ENCODE results near the gene LRRC8D. TPM values are rescaled to one million over a fixed set of nuclear protein-coding genes. Genes with fewer than 3 reads are reported as not detected.

Gene LRRC8D
- total RNA-seq, 1 experiment from 2014 or later, result 15.0 TPM

DNA sequence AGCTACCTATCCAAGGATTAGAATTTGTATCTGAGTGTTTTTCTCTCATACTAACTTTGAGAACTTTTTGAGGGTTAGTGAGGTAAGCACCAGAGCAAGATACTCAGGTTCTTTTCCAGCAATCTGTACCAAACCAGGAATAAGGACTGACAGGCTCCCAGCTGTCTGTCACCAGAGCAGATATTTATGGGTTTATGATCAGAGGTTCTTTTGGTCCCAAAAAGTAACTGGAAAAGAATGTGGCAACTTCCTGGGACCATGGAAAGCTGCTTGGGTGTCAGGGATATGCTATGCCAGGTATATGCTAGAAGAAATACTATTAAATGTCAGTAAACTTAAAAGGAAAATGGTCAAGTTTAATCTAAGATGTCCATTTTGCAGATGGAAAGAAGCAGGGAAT lies 98.3 kb downstream of the LRRC8D start:
- H3K4me1 ChIP-seq (ENCODE audit: control insufficient read depth in 1 of 2, insufficient read depth in 2 of 2, low read length in 2 of 2), result peaks cover 6 to 12% of the 10 kb centered on the region in 2 experiments; a peak in 2 of 4 replicates
- no peak overlapping the region for H3K9ac ChIP-seq (ENCODE audit: low read length)
- CTCF ChIA-PET, result no interaction called here
- intact Hi-C loops (cut with micrococcal nuclease), result no loop called here
- peaks cover 0 to 8% of the 10 kb centered on the region in 2 experiments; a peak in 1 of 4 replicates for H3K9me3 ChIP-seq (ENCODE audit: control insufficient read depth in 1 of 2, insufficient read depth in 1 of 2, low read depth in 1 of 2, low read length in 2 of 2)
- H3K9me2 ChIP-seq (ENCODE audit: insufficient read depth), result no peaks in the 10 kb centered on the region
- H3K4me3 ChIP-seq (replicated peaks in 1 of 2; ENCODE audit: low read depth in 1 of 2, low read length in 2 of 2), result no peak overlapping the region
- H3K36me3 ChIP-seq (ENCODE audit: control insufficient read depth in 1 of 2, insufficient read depth in 2 of 2, low read length in 2 of 2), result peaks cover 0 to 9% of the 10 kb centered on the region in 2 experiments; a peak in 1 of 4 replicates
- RAD21 ChIA-PET (ENCODE audit: low non-redundant PET in 1 of 2, low total read pairs in 2 of 2, uncharacterized antibody in 2 of 2, unreplicated experiment in 2 of 2), result no interaction called here
- H3K4me2 ChIP-seq (ENCODE audit: low read length), result no peak overlapping the region
- H4K20me1 ChIP-seq (ENCODE audit: insufficient read depth), result no peaks in the 10 kb centered on the region
- no peaks in the 10 kb centered on the region for H3K79me2 ChIP-seq (ENCODE audit: insufficient read depth, low read length)
- no peak overlapping the region for H3K27ac ChIP-seq (ENCODE audit: low read depth, low read length)
- POLR2A ChIA-PET, result no interaction called here
- BruUV-seq (replicated peaks), result no TSS peak
- TF ChIP-seq EZH2 (IDR thresholded peaks at IDR 0.05), result no peak
- TF ChIP-seq SP1 (IDR thresholded peaks at IDR 0.05; ENCODE audit: low read depth), result no peak
- TF ChIP-seq ATF3 (IDR thresholded peaks at IDR 0.05), result no peak
- no peaks in the 10 kb centered on the region for H3K27me3 ChIP-seq (ENCODE audit: insufficient read depth, low read length)
- DNase-seq (ENCODE audit: low read depth, low spot score) (no peak), ATAC-seq (no peak)
- no peak overlapping the region for H2AFZ ChIP-seq (ENCODE audit: low read depth, low read length, poor library complexity, severe bottlenecking)

DNA sequence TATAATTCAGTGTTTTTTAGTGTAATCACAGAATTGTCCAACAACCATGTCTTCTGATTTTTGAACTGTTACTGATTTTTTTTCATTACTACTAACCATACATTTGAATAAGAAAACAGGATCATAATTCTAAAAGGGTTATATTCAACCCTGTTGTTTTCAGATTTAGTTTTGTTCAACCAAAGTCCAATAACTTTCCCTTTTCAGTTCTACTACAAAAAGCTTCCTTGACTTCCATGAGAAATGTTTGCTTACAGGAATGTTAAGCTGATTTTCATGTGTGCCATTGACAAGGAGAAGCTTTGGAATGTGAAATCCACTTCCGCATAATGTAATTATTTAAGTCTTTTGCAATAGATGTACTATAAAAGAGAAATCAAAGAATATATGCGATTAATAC lies 102.1 kb downstream of the LRRC8D start:
- Histone ChIP-seq H2AFZ (ENCODE audit: low read depth, low read length, poor library complexity, severe bottlenecking) (no peak overlapping the region), H3K27ac (ENCODE audit: low read depth, low read length) (no peak overlapping the region), H3K4me2 (ENCODE audit: low read length) (no peak overlapping the region), H3K9me2 (ENCODE audit: insufficient read depth) (no peaks in the 10 kb centered on the region), H4K20me1 (ENCODE audit: insufficient read depth) (no peaks in the 10 kb centered on the region), H3K79me2 (ENCODE audit: insufficient read depth, low read length) (no peaks in the 10 kb centered on the region), H3K36me3 (ENCODE audit: control insufficient read depth in 1 of 2, insufficient read depth in 2 of 2, low read length in 2 of 2) (peaks cover 0 to 9% of the 10 kb centered on the region in 2 experiments; a peak in 1 of 4 replicates), H3K9me3 (ENCODE audit: control insufficient read depth in 1 of 2, insufficient read depth in 1 of 2, low read depth in 1 of 2, low read length in 2 of 2) (peaks cover 0 to 8% of the 10 kb centered on the region in 2 experiments; a peak in 1 of 4 replicates), H3K4me3 (replicated peaks in 1 of 2; ENCODE audit: low read depth in 1 of 2, low read length in 2 of 2) (no peak overlapping the region), H3K9ac (ENCODE audit: low read length) (no peak overlapping the region), H3K27me3 (ENCODE audit: insufficient read depth, low read length) (no peaks in the 10 kb centered on the region), H3K4me1 (ENCODE audit: control insufficient read depth in 1 of 2, insufficient read depth in 2 of 2, low read length in 2 of 2) (peaks cover 6 to 12% of the 10 kb centered on the region in 2 experiments; a peak in 2 of 4 replicates)
- ATAC-seq (no peak), DNase-seq (ENCODE audit: low read depth, low spot score) (no peak)
- intact Hi-C loops (cut with micrococcal nuclease), result no loop called here
- ChIA-PET POLR2A (no interaction called here), RAD21 (ENCODE audit: low non-redundant PET in 1 of 2, low total read pairs in 2 of 2, uncharacterized antibody in 2 of 2, unreplicated experiment in 2 of 2) (no interaction called here), CTCF (no interaction called here)
- no peak for TF ChIP-seq FOSL1 (IDR thresholded peaks at IDR 0.05; ENCODE audit: low read depth)
- no peak for TF ChIP-seq POLR2A (IDR thresholded peaks at IDR 0.05; ENCODE audit: borderline replicate concordance, extremely low read depth, insufficient read depth, insufficient read length)
- TF ChIP-seq EGR1 (IDR thresholded peaks at IDR 0.05; ENCODE audit: low read depth), result no peak
- TF ChIP-seq EZH2 (IDR thresholded peaks at IDR 0.05), result no peak
- no peak for TF ChIP-seq REST (IDR thresholded peaks at IDR 0.05; ENCODE audit: low read depth)
- no peak for TF ChIP-seq ZNF274 (IDR thresholded peaks at IDR 0.05; ENCODE audit: low read depth, low read length)
- no peak for TF ChIP-seq MAX (IDR thresholded peaks at IDR 0.05)
- no peak for TF ChIP-seq ZFX (IDR thresholded peaks at IDR 0.05)
- TF ChIP-seq CBX3 (IDR thresholded peaks at IDR 0.05; ENCODE audit: low read depth), result no peak
- no peak for TF ChIP-seq CTCF (IDR thresholded peaks at IDR 0.05 in 2 of 3, conservative IDR thresholded peaks at IDR 0.05 in 1 of 3; ENCODE audit: borderline replicate concordance in 1 of 3, insufficient read depth in 1 of 3, low read depth in 2 of 3, low read length in 2 of 3)
- TF ChIP-seq, protein P1, sequence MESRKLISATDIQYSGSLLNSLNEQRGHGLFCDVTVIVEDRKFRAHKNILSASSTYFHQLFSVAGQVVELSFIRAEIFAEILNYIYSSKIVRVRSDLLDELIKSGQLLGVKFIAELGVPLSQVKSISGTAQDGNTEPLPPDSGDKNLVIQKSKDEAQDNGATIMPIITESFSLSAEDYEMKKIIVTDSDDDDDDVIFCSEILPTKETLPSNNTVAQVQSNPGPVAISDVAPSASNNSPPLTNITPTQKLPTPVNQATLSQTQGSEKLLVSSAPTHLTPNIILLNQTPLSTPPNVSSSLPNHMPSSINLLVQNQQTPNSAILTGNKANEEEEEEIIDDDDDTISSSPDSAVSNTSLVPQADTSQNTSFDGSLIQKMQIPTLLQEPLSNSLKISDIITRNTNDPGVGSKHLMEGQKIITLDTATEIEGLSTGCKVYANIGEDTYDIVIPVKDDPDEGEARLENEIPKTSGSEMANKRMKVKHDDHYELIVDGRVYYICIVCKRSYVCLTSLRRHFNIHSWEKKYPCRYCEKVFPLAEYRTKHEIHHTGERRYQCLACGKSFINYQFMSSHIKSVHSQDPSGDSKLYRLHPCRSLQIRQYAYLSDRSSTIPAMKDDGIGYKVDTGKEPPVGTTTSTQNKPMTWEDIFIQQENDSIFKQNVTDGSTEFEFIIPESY (IDR thresholded peaks at IDR 0.05; ENCODE audit: extremely low read depth, insufficient replicate concordance, low read length), result no peak
- no TSS peak for BruUV-seq (replicated peaks)

Measured in HCT116 (cell line).